B cell (primary cell): ENCODE measurements around the gene HDAC5. TPM values are rescaled to one million over a fixed set of nuclear protein-coding genes. Genes with fewer than 3 reads are reported as not detected.
A peak's percentile ranks its signal among the peaks of the same experiment; 100 is the strongest.

Source experiments
- ATAC-seq: fragments of 200-7000 bp; cut with Tn5 transposase; one replicate; pipeline ENCODE4 v1.10.0; 2021; ENCODE audit warnings: low read depth, mild to moderate bottlenecking, moderate number of reproducible peaks, moderate library complexity
- CTCF ChIA-PET: fragments of 350-600 bp; sonication (Branson Sonifier 250); formaldehyde crosslinking; loops from one replicate; lab custom pipeline; 2021; ENCODE audit warnings: antibody characterized with exemption, inconsistent platforms; lab: Charles Lee
- POLR2A ChIA-PET: fragments of 350-600 bp; sonication (Branson Sonifier 250); formaldehyde crosslinking; loops from one replicate; lab custom pipeline; 2021; ENCODE audit warnings: antibody characterized with exemption; lab: Charles Lee
- DNase-seq: peaks from one replicate; pipeline ENCODE4 v3.0.0; 2013
- H2AFZ ChIP-seq: 2 replicates; pipeline ENCODE4 v1.6.1; 2012; ENCODE audit warnings: mild to moderate bottlenecking, low read depth, low read length; ENCODE audit not compliant: insufficient read depth, poor library complexity, severe bottlenecking
- H3K27ac ChIP-seq, 2 donors: 1 replicate in 1 of 2; 2 replicates in 1 of 2; pipeline ENCODE4 v1.5.1; 2012 to 2013; ENCODE audit warnings: low read length in 2 of 2, mild to moderate bottlenecking in 2 of 2, moderate library complexity in 1 of 2
- H3K27me3 ChIP-seq, 4 experiments: fragments of 200-600 bp in 1 of 4; sonication (generic) in 1 of 4; replicated peaks in 1 of 4; 1 replicate in 2 of 4; 2 replicates in 2 of 4; pipeline versions ENCODE4 v1.6.1 to v1.7.0; 2013 to 2016; ENCODE audit warnings: low read length in 3 of 4, mild to moderate bottlenecking in 2 of 4, mixed read lengths in 1 of 4, moderate library complexity in 1 of 4; ENCODE audit not compliant: insufficient read depth in 4 of 4, control insufficient read depth in 3 of 4; ENCODE audit errors: control extremely low read depth in 1 of 4
- H3K36me3 ChIP-seq, 2 experiments: replicated peaks in 1 of 2; 1 replicate in 1 of 2; 2 replicates in 1 of 2; pipeline versions ENCODE4 v1.6.1 to v1.7.1; 2013; ENCODE audit warnings: low read length in 1 of 2; ENCODE audit not compliant: insufficient read depth in 2 of 2, control insufficient read depth in 1 of 2; ENCODE audit errors: control extremely low read depth in 1 of 2, extremely low read depth in 1 of 2
- H3K4me1 ChIP-seq, 2 donors: fragments of 200-600 bp in 1 of 2; sonication (generic) in 1 of 2; 1 replicate in 1 of 2; 2 replicates in 1 of 2; pipeline versions ENCODE4 v1.5.1 to v1.6.1; 2013 to 2017; ENCODE audit warnings: low read length in 2 of 2; ENCODE audit not compliant: control insufficient read depth in 2 of 2, insufficient read depth in 2 of 2
- H3K4me2 ChIP-seq: replicated peaks from 2 replicates; pipeline ENCODE3; 2012; ENCODE audit warnings: mild to moderate bottlenecking, low read depth, low read length; ENCODE audit not compliant: poor library complexity, severe bottlenecking
- H3K4me3 ChIP-seq, 5 experiments: fragments of 200-600 bp in 1 of 5; sonication (generic) in 1 of 5; 1 replicate in 3 of 5; 2 replicates in 2 of 5; pipeline versions ENCODE4 v1.5.1 to v1.7.0; 2011 to 2016; ENCODE audit warnings: low read length in 4 of 5, mild to moderate bottlenecking in 4 of 5, low read depth in 2 of 5, control low read depth in 1 of 5, moderate library complexity in 1 of 5; ENCODE audit not compliant: insufficient read depth in 1 of 5; ENCODE audit errors: control extremely low read depth in 1 of 5, extremely low read depth in 1 of 5
- H3K79me2 ChIP-seq: fragments of 200-600 bp; sonication (generic); one replicate; pipeline ENCODE4 v1.6.0; 2016; ENCODE audit warnings: low read length; ENCODE audit not compliant: control insufficient read depth, insufficient read depth
- H3K9ac ChIP-seq: fragments of 200-600 bp; sonication (generic); 2 replicates; pipeline ENCODE4 v1.6.1; 2017; ENCODE audit warnings: mild to moderate bottlenecking, low read length, moderate library complexity
- H3K9me3 ChIP-seq, 3 donors: one replicate each; pipeline versions ENCODE4 v1.6.1 to v1.7.1; 2013; ENCODE audit warnings: low read length in 2 of 3; ENCODE audit not compliant: control insufficient read depth in 2 of 3, insufficient read depth in 1 of 3; ENCODE audit errors: control extremely low read depth in 1 of 3
- H4K20me1 ChIP-seq: 2 replicates; pipeline ENCODE4 v1.6.0; 2012; ENCODE audit warnings: mild to moderate bottlenecking, low read length; ENCODE audit not compliant: insufficient read depth, control insufficient read depth, poor library complexity, severe bottlenecking
- H3K27ac Mint-ChIP-seq: one replicate; pipeline ENCODE4 v1.8.0; 2021; ENCODE audit warnings: mixed read lengths
- H3K27me3 Mint-ChIP-seq: one replicate; pipeline ENCODE4 v1.8.0; 2021; ENCODE audit warnings: mixed read lengths
- H3K4me1 Mint-ChIP-seq: one replicate; pipeline ENCODE4 v1.8.0; 2021; ENCODE audit warnings: mixed read lengths
- H3K4me3 Mint-ChIP-seq: one replicate; pipeline ENCODE4 v1.8.0; 2021; ENCODE audit warnings: mixed read lengths
- H3K9me3 Mint-ChIP-seq: one replicate; pipeline ENCODE4 v1.8.0; 2022; ENCODE audit warnings: mixed read lengths; ENCODE audit not compliant: insufficient read depth
- EZH2 ChIP-seq: IDR thresholded peaks from 2 replicates; pipeline ENCODE4 v1.6.1; 2012; ENCODE audit warnings: borderline replicate concordance, low read depth, mild to moderate bottlenecking, moderate library complexity, low read length; ENCODE audit not compliant: insufficient read depth, poor library complexity, severe bottlenecking
- WGBS: methylation state at CpG from one replicate; pipeline ENCODE4 v1.1.5; 2013; ENCODE audit warnings: missing lambda C conversion rate; ENCODE audit not compliant: insufficient coverage; 5-methylcytosine and 5-hydroxymethylcytosine counted together
- intact Hi-C: fragments of 100-400 bp; cut with micrococcal nuclease; formaldehyde crosslinking; loops from one replicate; pipeline ENCODE4 v1.10.0; 2022
- polyA plus RNA-seq: library from polyadenylated mRNA; depleted of rRNA; stranded (reverse); fragments of >200 nt; gene quantifications from 2 replicates; pipeline ENCODE4 v1.2.3, GENCODE V29; 2012
- total RNA-seq, 2 donors: library from RNA; stranded (reverse); fragments of 120-200 nt in 1 of 2; gene quantifications; 1 replicate in 1 of 2; 2 replicates in 1 of 2; pipeline versions ENCODE4 v1.2.3 to v1.2.4, GENCODE V29; 2013 to 2022
- TF ChIP-seq, protein P1 (sequence below): fragments of 200-600 bp; IDR thresholded peaks from one replicate; pipeline ENCODE4 v1.8.0; 2022; ENCODE audit warnings: antibody characterized with exemption, mild to moderate bottlenecking

HDAC5 gene
- total and polyA plus RNA-seq, 2 donors (not counting 1 experiment from before 2014, with no cell fraction given), result 99.8 to 104 TPM

DNA sequence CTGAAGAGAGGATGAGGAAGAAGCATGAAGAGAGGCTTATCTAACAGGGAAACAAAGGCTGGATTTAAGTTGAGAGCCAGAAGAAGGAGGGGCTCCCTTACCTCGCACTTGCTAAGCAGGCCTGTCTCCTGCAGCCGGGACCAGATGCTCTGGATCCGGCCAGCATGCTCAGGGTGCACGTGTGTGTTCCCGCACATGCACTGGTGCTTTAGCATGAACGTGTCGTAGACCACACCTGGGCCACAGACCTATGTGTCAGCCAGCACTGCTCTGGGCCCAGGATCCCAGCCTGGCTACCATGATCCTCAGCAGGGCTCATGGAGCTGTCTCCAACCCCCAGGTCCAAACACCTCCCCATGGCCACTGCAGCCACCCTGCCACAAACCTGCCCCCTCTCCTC, 38.5 kb downstream of the HDAC5 start:
- Histone ChIP-seq H3K79me2 (peaks cover 2% of the 10 kb centered on the region), H3K36me3 (peaks cover 1 to 69% of the 10 kb centered on the region in 2 experiments), H3K4me2 (no peak overlapping the region), H3K27ac (no peak overlapping the region), H3K4me3 (no peak overlapping the region), H3K9ac (no peak overlapping the region), H4K20me1 (no peaks in the 10 kb centered on the region), H3K9me3 (no peaks in the 10 kb centered on the region), H3K27me3 (no peaks in the 10 kb centered on the region), H2AFZ (no peak overlapping the region), H3K4me1 (no peaks in the 10 kb centered on the region)
- DNase-seq (no peak), ATAC-seq (no peak)
- H3K27ac Mint-ChIP-seq, result no peak overlapping the region
- no peaks in the 10 kb centered on the region for H3K27me3 Mint-ChIP-seq
- H3K9me3 Mint-ChIP-seq, result no peaks in the 10 kb centered on the region
- 98% methylated on average over 7 of the region's 7 CpGs for WGBS
- intact Hi-C loops, result no loop called here
- no peak for TF ChIP-seq EZH2
- H3K4me1 Mint-ChIP-seq, result no peaks in the 10 kb centered on the region
- POLR2A ChIA-PET, result no interaction called here
- CTCF ChIA-PET, result interaction anchor here (1.0 kb wide), 1 partner anchor 11 kb away, joined by 3 read pairs; no protein-coding TSS in a partner anchor
- no peak overlapping the region for H3K4me3 Mint-ChIP-seq

DNA sequence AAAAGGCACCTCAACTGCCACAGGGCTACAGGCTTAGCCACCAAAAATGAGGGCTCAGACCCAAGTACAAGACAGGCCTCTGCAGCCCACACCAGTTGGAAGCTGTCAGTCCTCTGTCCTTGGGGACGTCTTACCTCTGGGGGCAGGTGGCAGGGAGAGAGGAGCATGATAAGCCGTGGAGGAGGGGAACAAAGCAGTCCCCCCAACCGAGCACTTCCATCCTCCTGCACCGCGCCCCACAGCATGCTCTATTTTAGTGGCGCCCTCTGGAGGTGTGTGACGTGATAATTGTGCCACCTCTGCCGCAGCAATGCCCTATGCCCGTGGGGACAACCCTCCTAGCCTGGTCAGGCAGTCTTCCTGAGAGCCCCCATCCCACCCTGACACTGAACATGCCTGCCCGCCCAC, 39.3 kb downstream of the HDAC5 start:
- no peaks in the 10 kb centered on the region for H3K9me3 Mint-ChIP-seq
- H3K4me3 Mint-ChIP-seq, result no peak overlapping the region
- H3K4me1 Mint-ChIP-seq, result no peaks in the 10 kb centered on the region
- Histone ChIP-seq H3K9ac (no peak overlapping the region), H2AFZ (no peak overlapping the region), H3K4me3 (no peak overlapping the region), H3K9me3 (no peaks in the 10 kb centered on the region), H4K20me1 (no peaks in the 10 kb centered on the region), H3K27me3 (no peaks in the 10 kb centered on the region), H3K4me1 (no peaks in the 10 kb centered on the region), H3K79me2 (peaks cover 2% of the 10 kb centered on the region), H3K4me2 (no peak overlapping the region), H3K27ac (no peak overlapping the region), H3K36me3 (peaks cover 1 to 72% of the 10 kb centered on the region in 2 experiments)
- peak overlapping the region; percentile 6 for H3K27ac Mint-ChIP-seq
- WGBS, result 64% methylated on average over 5 of the region's 10 CpGs
- no peak for DNase-seq
- intact Hi-C loops, result no loop called here
- ChIA-PET CTCF (interaction anchor here (0.5 kb wide), 1 partner anchor 508 kb away, joined by 3 read pairs; no protein-coding TSS in a partner anchor), POLR2A (no interaction called here)
- TF ChIP-seq, protein P1, sequence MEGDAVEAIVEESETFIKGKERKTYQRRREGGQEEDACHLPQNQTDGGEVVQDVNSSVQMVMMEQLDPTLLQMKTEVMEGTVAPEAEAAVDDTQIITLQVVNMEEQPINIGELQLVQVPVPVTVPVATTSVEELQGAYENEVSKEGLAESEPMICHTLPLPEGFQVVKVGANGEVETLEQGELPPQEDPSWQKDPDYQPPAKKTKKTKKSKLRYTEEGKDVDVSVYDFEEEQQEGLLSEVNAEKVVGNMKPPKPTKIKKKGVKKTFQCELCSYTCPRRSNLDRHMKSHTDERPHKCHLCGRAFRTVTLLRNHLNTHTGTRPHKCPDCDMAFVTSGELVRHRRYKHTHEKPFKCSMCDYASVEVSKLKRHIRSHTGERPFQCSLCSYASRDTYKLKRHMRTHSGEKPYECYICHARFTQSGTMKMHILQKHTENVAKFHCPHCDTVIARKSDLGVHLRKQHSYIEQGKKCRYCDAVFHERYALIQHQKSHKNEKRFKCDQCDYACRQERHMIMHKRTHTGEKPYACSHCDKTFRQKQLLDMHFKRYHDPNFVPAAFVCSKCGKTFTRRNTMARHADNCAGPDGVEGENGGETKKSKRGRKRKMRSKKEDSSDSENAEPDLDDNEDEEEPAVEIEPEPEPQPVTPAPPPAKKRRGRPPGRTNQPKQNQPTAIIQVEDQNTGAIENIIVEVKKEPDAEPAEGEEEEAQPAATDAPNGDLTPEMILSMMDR, result no peak
- no peak for TF ChIP-seq EZH2
- ATAC-seq, result peak; percentile 31
- H3K27me3 Mint-ChIP-seq, result no peaks in the 10 kb centered on the region
